PC-9 (cell line): ENCODE results near the gene ZNF219.

Experiments
- CTCF ChIP-seq: fragments of 200-600 bp; sonication (generic); conservative IDR thresholded peaks from 2 replicates; pipeline ENCODE4 v1.6.1; 2017; ENCODE audit warnings: mixed run types, antibody characterized with exemption, mild to moderate bottlenecking, moderate library complexity
- EZH2 ChIP-seq: fragments of 200-600 bp; sonication (generic); IDR thresholded peaks from 2 replicates; pipeline ENCODE4 v1.8.0; 2017; ENCODE audit warnings: antibody characterized with exemption, low read depth

- TF ChIP-seq CTCF (no peak), EZH2 (no peak)
These were observed 26.4 kb downstream of the ZNF219 start for GRCh38 chr14:21072031-21072473.
